GM18870 (cell line): ENCODE data around the gene KCTD11.
"Not testable (repeated sequence)": the region's sequence is repeated elsewhere in the genome, so short reads cannot be mapped to it uniquely, and the experiment has no call there.

ENCODE experiments used
- ATAC-seq: cut with Tn5 transposase; IDR thresholded peaks from one replicate; pipeline ENCODE4 v1.9.1; 2021; ENCODE audit warnings: moderate library complexity; ENCODE audit not compliant: unreplicated experiment

KCTD11 gene

DNA sequence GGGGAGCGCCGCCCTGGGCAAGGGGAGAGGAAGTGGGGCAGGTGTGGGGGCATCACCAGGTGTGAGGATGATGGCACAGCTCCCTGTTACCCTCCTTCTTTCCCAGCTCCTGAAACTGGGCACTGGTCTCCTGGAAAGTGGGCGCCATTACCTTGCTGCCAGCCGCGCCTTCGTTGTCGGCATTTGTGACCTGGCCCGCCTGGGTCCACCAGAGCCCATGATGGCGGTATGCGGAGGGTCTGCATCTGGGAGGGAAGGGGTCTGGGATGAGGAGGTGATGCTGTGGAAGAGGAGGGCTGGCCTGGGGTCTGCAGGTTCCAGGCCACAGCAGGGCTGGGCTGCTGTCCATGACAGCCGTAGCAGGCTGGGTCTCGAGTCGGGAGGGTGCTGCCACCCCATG lies 10.1 kb upstream of the KCTD11 start:
- ATAC-seq, result no peak

DNA sequence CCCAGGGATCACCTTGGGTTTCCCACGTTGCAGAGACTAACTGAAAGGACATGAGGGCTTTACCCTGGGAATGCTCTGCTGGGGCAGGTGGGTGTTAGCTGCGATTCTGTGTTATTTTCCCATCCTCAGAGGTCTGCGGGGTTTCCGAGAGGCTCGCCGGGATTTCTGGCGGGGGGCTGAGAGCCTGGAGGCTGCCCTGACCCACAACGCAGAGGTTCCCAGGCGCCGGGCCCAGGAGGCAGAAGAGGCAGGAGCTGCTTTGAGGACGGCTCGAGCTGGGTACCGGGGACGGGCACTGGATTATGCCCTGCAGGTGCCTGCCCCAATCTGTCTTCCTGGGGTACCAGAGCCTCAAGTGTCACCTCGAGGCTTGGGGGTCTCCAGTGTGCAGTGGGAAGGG lies 8.7 kb upstream of the KCTD11 start:
- no peak for ATAC-seq

DNA sequence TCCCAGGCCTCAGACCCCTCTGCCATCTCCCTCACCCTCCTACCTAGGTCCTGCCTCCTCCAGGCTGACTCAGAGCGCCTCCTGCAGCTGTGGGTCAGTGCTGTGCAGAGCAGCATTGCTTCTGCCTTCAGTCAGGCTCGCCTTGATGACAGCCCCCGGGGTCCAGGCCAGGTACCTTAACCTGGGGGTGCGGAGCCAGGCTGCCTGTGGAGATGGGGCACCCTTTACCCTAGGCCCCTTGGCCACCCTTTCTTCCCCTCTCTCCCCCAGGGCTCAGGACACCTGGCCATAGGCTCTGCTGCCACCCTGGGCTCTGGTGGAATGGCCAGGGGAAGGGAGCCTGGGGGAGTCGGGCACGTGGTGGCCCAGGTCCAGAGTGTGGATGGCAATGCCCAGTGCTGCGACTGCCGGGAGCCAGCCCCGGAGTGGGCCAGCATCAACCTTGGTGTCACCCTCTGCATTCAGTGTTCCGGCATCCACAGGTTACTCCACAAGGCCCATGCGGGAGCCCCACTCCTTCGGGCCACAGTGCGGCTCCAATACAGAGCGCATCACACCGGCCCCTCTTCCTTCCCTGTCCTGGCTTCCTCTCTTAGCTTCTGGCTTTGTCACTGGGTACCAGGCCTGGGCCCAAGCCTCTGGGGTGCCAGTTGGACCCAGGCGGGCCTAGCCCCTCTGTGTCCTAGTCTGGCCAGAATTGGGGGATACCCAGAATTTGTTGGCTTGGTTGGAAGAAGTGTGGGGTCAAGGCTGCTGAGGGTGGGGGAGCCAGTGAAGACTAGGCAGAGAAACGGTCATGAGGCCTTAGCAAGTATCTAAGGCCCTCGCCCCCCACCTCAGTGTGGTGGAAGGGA lies 5.0 kb upstream of the KCTD11 start:
- no peak for ATAC-seq

DNA sequence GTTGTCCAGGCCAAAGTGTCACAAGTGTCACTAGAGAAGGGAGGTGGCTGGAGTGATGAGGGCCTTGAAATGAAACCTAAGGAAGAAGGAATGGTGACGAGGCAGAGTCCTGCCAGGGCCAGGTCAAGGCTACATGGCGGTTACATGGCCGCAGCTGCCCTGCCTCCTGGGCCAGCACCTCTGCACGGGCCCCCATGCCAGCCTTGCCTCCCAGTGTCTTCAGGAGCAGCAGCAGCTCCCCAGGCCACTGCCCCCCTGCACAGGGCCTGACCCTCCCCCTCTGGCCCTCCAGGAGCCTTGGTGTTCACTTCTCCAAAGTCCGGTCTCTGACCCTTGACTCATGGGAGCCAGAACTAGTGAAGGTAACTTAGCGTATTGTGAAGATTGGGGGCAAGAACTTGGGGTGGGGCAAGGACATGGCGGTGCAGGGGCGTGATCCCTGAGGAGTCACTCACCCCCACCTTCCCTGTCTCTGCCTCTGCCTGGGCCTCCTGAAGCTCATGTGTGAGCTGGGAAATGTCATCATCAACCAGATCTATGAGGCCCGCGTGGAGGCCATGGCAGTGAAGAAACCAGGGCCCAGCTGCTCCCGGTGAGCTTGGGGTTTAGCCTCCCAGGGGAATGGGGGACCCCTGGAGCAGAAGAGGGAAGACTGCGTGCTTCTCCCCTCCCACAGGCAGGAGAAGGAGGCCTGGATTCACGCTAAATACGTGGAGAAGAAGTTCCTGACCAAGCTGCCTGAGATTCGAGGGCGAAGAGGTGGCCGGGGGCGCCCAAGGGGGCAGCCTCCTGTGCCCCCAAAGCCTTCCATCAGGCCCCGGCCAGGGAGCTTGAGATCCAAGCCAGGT lies 4.1 kb upstream of the KCTD11 start:
- no peak for ATAC-seq

DNA sequence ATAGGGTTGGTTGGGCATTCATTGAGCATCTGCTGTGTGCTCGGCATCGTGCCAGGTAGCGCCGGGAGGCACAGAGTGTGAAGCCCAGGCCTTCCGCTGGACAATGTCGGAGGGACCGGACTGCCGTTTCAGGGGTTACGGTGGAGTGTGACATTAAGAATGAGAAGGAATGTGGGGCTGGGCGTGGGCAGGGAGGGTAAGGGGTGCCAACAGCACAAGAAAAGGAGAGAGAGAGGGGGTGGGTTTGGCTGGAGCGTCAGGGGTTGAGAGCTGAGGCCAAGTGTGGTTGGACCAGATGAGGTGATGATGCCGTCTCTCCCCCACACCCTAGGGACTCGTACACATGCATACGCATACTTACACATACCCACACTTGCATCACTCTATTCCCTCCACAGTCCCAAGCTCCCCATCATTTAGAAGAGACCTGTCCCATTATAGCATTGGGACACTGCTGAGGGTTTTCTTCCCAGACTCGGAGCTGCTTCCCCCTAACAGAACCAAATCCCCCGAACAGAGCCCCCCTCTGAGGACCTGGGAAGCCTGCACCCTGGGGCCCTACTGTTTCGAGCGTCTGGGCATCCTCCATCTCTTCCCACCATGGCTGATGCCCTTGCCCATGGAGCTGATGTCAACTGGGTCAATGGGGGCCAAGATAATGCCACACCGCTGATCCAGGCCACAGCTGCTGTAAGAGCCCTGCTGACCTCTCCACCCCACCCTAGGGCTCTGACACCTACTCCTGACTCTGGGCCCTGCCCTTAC lies 3.3 kb upstream of the KCTD11 start:
- no peak for ATAC-seq

DNA sequence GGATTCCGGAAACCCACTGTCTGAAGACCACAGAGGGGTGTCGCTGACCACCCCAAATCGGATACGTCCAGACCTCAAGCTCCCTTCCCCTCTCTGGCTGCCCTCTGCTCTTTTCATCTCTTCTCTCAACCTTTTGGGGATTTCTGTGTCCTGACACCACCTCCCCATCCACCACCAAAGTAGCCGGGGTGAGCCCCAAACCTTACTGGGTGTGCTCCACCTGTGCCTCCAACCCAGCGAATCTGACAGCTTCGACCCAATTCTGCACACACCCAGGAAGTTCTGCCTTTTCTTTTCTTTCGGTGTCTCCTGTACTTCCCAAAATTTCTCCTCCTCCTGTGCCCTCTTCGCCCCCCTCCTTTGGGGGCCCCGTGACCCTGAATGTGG lies 534 bp downstream of the KCTD11 start:
- ATAC-seq, result no peak

DNA sequence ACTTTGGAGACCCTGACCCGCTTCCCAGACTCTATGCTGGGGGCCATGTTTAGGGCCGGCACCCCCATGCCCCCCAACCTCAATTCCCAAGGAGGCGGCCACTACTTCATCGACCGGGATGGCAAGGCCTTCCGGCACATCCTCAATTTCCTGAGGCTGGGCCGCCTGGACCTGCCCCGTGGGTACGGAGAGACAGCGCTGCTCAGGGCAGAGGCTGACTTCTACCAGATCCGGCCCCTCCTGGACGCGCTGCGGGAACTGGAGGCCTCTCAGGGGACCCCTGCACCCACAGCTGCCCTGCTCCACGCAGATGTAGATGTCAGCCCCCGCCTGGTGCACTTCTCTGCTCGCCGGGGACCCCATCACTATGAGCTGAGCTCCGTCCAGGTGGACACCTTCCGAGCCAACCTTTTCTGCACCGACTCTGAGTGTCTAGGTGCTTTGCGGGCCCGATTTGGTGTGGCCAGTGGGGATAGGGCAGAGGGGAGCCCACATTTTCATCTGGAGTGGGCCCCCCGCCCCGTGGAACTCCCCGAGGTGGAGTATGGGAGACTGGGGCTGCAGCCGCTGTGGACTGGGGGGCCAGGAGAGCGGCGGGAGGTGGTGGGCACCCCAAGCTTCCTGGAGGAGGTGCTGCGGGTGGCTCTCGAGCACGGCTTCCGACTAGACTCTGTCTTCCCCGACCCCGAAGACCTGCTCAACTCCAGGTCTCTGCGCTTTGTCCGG lies 1.1 kb downstream of the KCTD11 start:
- no peak for ATAC-seq

DNA sequence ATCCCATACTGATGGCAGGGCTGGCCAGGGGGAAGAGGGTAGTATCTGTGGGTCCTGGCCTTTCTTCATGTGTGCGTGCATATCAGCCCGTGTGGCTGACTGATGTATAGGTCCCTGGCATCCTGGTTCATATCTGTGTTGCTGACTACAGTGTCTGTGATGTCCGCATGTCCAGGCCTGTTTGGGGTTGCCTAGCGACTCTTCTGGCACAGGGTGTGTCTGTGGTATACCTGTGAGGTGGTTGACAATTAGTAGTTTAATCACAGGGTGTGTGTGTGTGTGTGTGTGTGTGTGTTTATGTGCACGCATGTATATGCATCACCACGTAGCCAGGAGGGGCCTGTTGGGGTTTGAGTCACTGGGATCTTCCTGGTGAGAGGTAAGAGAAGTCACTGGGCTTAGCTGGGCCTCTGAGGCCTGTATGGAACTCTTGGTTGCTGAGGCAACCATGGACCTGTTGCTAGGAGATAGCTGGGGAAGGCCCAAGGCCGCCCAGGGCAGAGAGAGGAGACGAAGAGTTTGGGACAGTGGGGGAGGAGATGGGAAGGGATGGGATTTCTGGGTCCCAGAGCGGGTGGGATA lies 2.4 kb downstream of the KCTD11 start:
- ATAC-seq, result no peak

DNA sequence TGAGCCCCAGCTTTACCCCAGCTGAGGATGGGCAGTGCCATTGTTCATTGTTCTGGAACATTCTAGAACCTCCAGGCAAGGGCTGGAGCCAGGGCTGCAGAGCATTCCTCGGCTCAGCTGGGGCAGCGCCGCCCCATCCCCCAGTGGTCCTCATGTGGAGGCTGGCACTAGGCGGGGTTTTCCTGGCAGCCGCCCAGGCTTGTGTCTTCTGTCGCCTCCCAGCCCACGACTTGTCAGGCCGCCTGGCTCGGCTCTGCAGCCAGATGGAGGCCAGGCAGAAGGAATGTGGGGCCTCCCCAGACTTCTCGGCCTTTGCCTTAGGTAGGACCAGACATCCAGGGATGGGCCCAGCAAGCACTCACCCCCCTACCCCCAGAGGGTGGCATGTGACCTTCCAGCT lies 3.1 kb downstream of the KCTD11 start, which contains the start of gene TMEM95:
TMEM95 (plus strand) TSS at position 104 of the 400 bp plus-strand sequence; CDS start at position 153, 49 bp downstream.
- no peak for ATAC-seq

DNA sequence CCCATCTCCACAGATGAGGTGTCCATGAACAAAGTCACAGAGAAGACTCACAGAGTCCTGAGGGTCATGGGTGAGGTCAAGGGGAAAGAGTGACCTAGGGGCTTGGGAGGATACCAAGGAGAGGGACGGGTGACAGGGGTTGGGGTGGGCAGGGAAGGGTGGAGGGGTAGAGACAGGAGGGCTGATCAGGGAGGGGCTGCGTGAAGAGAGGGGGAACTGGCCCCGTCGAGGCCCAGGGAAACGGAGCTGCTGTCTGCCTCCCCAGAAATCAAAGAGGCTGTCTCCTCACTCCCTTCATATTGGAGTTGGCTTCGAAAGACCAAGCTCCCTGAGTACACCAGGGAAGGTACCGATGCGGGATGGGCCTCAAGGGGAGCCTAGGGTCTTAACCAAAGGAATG lies 3.6 kb downstream of the KCTD11 start:
- ATAC-seq, result no peak

DNA sequence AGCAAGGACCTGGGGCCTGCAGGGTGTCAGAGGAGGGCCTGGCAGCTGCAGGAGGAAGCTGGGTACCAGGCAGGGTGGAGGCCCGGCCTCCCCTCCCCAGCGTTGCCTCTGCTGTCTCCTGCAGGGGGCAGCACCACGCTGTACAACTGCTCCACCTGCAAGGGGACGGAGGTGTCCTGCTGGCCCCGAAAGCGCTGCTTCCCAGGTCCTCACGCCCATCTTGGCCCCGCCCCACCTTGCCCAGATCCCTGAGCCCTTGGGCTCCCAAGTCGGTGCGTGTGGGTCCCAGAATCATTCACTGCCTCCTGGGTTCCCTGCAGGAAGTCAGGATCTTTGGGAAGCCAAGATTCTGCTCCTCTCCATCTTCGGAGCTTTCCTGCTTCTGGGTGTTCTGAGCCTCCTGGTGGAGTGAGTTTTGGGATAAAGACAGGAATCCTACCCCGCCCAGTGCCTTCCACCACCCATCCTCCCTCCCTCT lies 4.1 kb downstream of the KCTD11 start:
- ATAC-seq, result no peak

DNA sequence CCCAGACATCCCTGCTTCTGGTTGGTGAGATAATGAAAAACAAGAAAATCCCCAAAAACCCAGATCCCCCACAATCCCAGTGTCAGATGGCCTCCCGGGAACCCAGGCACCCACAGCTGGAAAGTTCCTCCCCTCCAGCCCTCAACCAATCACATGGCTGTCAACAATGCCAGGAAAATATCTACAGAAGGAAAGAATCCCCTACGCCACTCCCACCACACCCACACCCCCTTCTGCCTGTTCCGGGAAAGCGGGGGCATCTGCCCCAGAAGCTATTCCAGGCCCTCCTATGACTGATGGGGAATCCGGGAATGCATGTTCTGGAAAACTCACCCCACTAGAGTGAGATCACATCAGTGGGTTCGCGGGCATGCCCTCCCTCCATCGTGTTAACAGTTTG lies 4.8 kb downstream of the KCTD11 start:
- ATAC-seq, result no peak

DNA sequence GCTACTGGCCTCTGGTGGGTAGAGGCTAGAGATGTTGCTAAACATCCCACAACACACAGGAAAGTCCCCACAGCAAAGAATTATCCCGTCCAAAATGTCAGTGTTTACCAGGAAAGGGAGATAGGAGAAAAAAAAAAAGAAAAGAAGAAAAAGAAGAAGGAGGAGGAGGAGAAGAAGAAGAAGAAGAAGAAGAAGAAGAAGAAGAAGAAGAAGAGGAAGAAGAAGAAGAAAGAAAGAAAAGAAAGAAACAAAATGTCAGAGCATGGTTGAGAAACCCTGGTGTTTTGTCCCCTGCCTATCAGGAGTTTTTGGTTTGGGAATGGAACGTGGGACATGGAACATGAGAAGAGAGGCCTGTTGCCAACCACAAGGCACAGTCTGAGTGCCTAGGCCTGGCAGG lies 5.4 kb downstream of the KCTD11 start:
- ATAC-seq, result no peak

DNA sequence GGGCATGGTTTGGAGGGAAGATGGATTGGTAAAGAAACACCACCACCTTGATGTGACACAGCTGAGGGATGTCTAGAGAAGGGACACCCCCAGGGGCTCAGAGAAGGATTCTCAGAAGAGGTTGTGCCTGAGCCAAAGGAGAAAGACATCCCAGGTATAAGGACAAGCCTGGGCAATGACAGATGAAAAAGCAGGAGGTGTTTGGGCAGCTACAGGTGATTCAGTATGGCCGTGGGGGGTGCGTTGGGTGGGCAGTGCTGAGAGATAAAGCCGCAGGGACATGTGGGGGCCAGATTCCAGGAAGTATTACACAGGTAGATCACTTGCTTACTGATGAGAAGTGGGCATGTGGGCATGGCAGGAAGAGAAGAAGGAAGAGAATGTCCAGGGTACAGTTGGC lies 9.9 kb downstream of the KCTD11 start:
- ATAC-seq, result no peak

DNA sequence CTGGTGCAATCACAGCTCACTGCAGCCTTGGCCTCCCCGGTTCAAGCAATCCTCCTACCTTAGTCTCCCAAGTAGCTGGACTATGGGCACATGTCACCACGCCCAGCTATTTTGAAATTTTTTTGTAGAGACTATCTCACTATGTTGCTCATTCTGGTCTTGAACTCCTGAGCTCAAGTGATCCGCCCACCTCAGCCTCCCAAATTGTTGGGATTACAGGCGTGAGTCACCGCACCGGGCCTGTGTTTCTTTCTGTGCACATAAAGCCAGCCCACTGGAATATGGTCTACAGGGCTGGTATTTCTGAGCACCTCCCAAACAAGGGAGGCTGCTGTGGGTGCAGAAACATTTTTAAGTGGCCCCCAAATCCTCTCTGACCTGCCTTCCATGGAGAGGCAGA lies 11.3 kb downstream of the KCTD11 start:
- ATAC-seq, result no peak

DNA sequence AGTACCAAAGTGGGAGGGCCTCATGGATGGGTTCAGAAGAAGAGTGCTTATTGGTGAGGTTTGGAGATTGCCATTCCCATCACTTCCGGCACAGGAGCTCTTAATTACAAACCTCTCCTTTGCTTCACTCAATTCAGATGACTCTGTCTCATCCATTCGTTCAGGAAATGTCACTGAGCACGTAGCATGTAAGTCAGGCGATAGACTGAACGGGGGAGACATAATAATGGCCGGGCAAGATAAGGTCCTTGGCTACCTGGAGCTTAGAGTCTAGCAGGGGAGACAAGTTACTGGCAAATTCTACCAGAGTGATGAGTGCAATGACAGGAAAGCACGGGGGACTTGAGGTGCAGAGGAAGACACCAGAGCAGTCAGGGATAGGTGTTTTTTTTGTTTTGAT lies 14.0 kb downstream of the KCTD11 start:
- ATAC-seq, result not testable (repeated sequence)

DNA sequence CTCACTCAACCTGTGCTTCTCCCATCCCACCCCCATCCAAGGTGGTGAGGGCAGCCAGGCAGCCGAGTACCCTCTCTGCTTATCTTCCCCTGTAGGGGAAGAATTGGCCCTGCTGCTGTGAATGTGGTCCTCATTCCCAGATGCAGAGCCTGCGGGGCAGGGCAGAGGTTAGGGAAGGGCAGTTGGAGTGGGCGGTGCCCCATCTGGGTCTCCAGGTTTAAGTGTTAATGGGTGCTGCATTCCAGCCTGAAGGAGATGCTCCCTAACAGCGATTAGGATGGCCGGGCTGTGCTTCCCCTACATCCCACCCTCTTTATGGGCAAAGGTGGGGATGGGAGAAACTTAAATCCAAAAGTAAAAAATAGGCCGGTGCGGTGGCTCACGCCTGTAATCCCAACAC lies 15.1 kb downstream of the KCTD11 start:
- ATAC-seq, result no peak

DNA sequence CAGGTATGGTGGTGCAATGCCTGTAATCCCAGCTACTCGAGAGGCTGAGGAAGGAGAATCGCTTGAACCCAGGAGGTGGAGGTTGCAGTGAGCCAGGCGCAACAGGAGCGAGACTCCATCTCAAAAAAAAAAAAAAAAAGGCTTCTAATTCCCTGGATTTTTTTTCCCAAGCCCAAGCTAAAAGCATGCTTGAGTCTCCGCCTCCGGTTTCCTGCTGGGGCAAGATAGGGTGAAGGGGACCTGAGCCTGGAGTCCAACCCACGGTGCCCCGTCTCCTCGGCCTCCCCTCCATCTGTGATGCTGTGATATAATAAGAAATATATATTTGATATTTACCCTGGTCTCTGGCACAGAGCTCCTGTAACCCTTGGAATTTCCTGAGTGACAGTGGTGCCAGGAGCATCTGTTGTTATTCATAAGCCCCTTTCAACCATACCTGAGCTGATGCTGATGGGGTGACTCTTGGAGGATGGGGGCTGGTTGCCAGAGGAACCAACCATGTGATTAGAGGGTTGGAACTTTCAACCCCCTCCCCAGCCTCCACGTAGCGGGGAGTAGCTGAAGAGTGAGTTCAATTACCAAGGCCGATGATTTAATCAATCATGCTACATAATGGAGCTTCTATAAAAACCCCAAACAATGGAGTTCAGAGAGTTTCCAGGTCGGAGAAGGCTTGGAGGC lies 16.1 kb downstream of the KCTD11 start:
- ATAC-seq, result no peak

DNA sequence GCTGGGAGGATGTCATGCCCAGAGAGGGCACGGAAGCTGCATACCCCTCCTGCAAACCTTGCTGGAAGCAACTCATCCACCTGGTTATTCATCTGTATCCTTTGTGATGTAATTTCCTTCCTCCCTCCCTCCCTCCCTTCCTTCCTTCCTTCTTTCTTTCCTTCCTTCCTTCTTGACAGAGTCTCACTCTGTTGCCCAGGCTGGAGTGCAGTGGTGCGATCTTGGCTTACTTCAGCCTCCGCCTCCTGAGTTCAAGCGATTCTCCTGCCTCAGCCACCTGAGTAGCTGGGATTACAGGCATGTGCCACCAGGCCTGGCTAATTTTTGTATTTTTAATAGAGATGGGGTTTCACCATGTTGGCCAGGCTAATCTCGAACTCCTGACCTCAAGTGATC lies 16.6 kb downstream of the KCTD11 start:
- ATAC-seq, result not testable (repeated sequence)

DNA sequence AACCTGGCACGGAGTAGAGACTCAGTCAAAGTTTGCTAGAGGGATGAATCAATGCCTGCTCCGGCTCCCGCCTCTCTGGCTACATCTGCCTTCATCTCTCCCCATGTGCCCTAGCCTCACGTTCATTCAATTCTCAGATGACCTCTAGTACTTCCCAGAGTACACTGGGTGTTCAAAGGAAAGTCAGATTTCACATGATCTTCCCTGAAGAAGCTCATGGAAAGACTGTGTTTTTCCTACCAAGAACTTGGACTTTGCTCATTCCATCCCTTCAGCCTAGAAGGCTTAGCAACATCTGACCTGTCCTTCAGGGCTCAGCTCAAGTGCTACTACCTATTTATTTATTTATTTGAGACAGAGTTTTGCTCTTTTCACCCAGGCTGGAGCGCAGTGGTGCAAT lies 17.9 kb downstream of the KCTD11 start:
- no peak for ATAC-seq
